Tibial nerve (tissue), 4 donors: Measurements from ENCODE around the gene GNAT2. TPM values are rescaled to one million over a fixed set of nuclear protein-coding genes. Genes with fewer than 3 reads are reported as not detected.
A peak's percentile ranks its signal among the peaks of the same experiment; 100 is the strongest.

Experiments used
- DNase-seq, 2 donors: peaks; one replicate each; pipeline ENCODE4 v3.0.0-alpha.2; 2019; ENCODE audit warnings: low spot score in 2 of 2
- H3K27ac ChIP-seq, 4 donors: fragments of 200-600 bp; sonication (generic) in 3 of 4; one replicate each; pipeline ENCODE4 v1.5.1; 2017 to 2019; ENCODE audit warnings: mild to moderate bottlenecking in 1 of 4
- H3K27me3 ChIP-seq, 2 donors: fragments of 200-600 bp; sonication (generic) in 1 of 2; one replicate each; pipeline versions ENCODE4 v1.5.1 to v1.6.0; 2017 to 2019
- H3K36me3 ChIP-seq, 3 donors: fragments of 200-600 bp; sonication (generic); one replicate each; pipeline ENCODE4 v1.5.1; 2018 to 2019
- H3K4me1 ChIP-seq, 4 donors: fragments of 200-600 bp; sonication (generic) in 3 of 4; one replicate each; pipeline ENCODE4 v1.5.1; 2017 to 2019
- H3K4me3 ChIP-seq, 4 donors: fragments of 200-600 bp; sonication (generic) in 3 of 4; one replicate each; pipeline ENCODE4 v1.5.1; 2017 to 2019; ENCODE audit warnings: mild to moderate bottlenecking in 1 of 4, moderate library complexity in 1 of 4
- H3K9me3 ChIP-seq, 4 donors: fragments of 200-600 bp; sonication (generic) in 3 of 4; one replicate each; pipeline ENCODE4 v1.5.1; 2017 to 2019
- CTCF ChIP-seq, 5 experiments: fragments of 200-600 bp in 3 of 5; fragments of 450-650 bp in 2 of 5; sonication (generic) in 3 of 5; IDR thresholded peaks; one replicate each; pipeline ENCODE4 v1.5.1; 2016 to 2019; ENCODE audit warnings: antibody characterized with exemption in 5 of 5, mild to moderate bottlenecking in 3 of 5, moderate library complexity in 2 of 5
- EP300 ChIP-seq, 2 donors: sonication (generic); formaldehyde crosslinking; IDR thresholded peaks; one replicate each; pipeline ENCODE4 v1.6.1; 2017; ENCODE audit warnings: antibody characterized with exemption in 2 of 2, mild to moderate bottlenecking in 1 of 2
- POLR2A ChIP-seq, 2 donors: fragments of 450-650 bp; IDR thresholded peaks; one replicate each; pipeline ENCODE4 v1.6.1; 2017; ENCODE audit warnings: antibody characterized with exemption in 2 of 2, mild to moderate bottlenecking in 2 of 2, moderate library complexity in 2 of 2
- WGBS, 2 donors: methylation state at CpG; one replicate each; pipeline ENCODE4 v1.1.5; 2018; 5-methylcytosine and 5-hydroxymethylcytosine counted together
- total RNA-seq, 4 donors: library from RNA; depleted of rRNA; stranded (reverse); fragments of >200 nt; gene quantifications; one replicate each; pipeline ENCODE4 v1.1.0, GENCODE V29; 2016

Gene GNAT2
- total RNA-seq, 4 donors from 2014 or later: not detected

- H3K36me3 ChIP-seq: peaks cover 0 to 27% (median 4%) of the 10 kb centered on the region in 3 donors
- 82 to 84% methylated on average over 3 of the region's 3 CpGs for WGBS, 2 donors
- no peaks in the 10 kb centered on the region for H3K27me3 ChIP-seq
- no peak for DNase-seq
- H3K4me3 ChIP-seq: no peak overlapping the region
- peaks cover 0 to 67% (median 39%) of the 10 kb centered on the region in 4 donors for H3K4me1 ChIP-seq
- TF ChIP-seq CTCF (IDR thresholded peaks at IDR 0.05): no peak
- no peak for TF ChIP-seq POLR2A (IDR thresholded peaks at IDR 0.05)
- no peak for TF ChIP-seq EP300 (IDR thresholded peaks at IDR 0.05)
- H3K9me3 ChIP-seq: no peaks in the 10 kb centered on the region
- H3K27ac ChIP-seq: peak overlapping the region in 1 of 4 donors; percentile 43
These were observed 3.5 kb upstream of the GNAT2 start for GRCh38 chr1:109622895-109623294.

GRCh38 chr1:109622137-109622892 is 2.9 kb upstream of the GNAT2 start:
- no peaks in the 10 kb centered on the region for H3K27me3 ChIP-seq
- peaks cover 0 to 73% (median 41%) of the 10 kb centered on the region in 4 donors for H3K4me1 ChIP-seq
- peak overlapping the region in 1 of 4 donors; percentile 90 for H3K27ac ChIP-seq
- DNase-seq: peak in 1 of 2 donors; percentile 3
- no peaks in the 10 kb centered on the region for H3K9me3 ChIP-seq
- WGBS, 2 donors: 82 to 89% methylated on average over 10 to 11 of the region's 11 CpGs
- peaks cover 0 to 21% (median 4%) of the 10 kb centered on the region in 3 donors for H3K36me3 ChIP-seq
- H3K4me3 ChIP-seq: no peak overlapping the region
- TF ChIP-seq POLR2A (IDR thresholded peaks at IDR 0.05) (no peak), CTCF (IDR thresholded peaks at IDR 0.05) (no peak), EP300 (IDR thresholded peaks at IDR 0.05) (no peak)

GRCh38 chr1:109621379-109622136 is 2.1 kb upstream of the GNAT2 start:
- Histone ChIP-seq H3K36me3 (peaks cover 0 to 14% (median 0%) of the 10 kb centered on the region in 3 donors), H3K4me1 (peaks cover 0 to 80% (median 42%) of the 10 kb centered on the region in 4 donors), H3K27ac (peak overlapping the region; percentile 80 to 90 (median 85)), H3K9me3 (no peaks in the 10 kb centered on the region), H3K4me3 (peak overlapping the region; percentile 64 to 76 (median 66)), H3K27me3 (no peaks in the 10 kb centered on the region)
- DNase-seq: no peak
- TF ChIP-seq CTCF (IDR thresholded peaks at IDR 0.05) (no peak), EP300 (IDR thresholded peaks at IDR 0.05) (no peak), POLR2A (IDR thresholded peaks at IDR 0.05) (no peak)
- WGBS, 2 donors: 31 to 34% methylated on average over 10 to 11 of the region's 13 CpGs

- Histone ChIP-seq H3K36me3 (peaks cover 0 to 7% (median 0%) of the 10 kb centered on the region in 3 donors), H3K4me1 (peaks cover 0 to 80% (median 42%) of the 10 kb centered on the region in 4 donors), H3K27ac (peak overlapping the region; percentile 80 to 90 (median 85)), H3K4me3 (peak overlapping the region; percentile 64 to 76 (median 66)), H3K27me3 (no peaks in the 10 kb centered on the region), H3K9me3 (no peaks in the 10 kb centered on the region)
- no peak for TF ChIP-seq CTCF (IDR thresholded peaks at IDR 0.05)
- TF ChIP-seq EP300 (IDR thresholded peaks at IDR 0.05): peak in 1 of 2 donors; percentile 59
- 0% methylated on average over 8 to 11 of the region's 18 CpGs for WGBS, 2 donors
- DNase-seq: peak; percentile 88 to 94
These were observed 1.4 kb upstream of the GNAT2 start for GRCh38 chr1:109620841-109621286.
